GM12874 (cell line): ENCODE measurements around the gene ZCCHC14.

Source experiments
- CTCF ChIP-seq: IDR thresholded peaks from 2 replicates; pipeline ENCODE4 v1.5.1; 2011; ENCODE audit warnings: low read depth, mild to moderate bottlenecking, control low read depth, low read length, moderate library complexity; ENCODE audit not compliant: insufficient read depth

Gene ZCCHC14

GRCh38 chr16:87437327-87437726 lies 55.5 kb downstream of the ZCCHC14 start:
- TF ChIP-seq CTCF, result no peak

- no peak for TF ChIP-seq CTCF
These were observed 56.3 kb downstream of the ZCCHC14 start for GRCh38 chr16:87436225-87437172.

- no peak for TF ChIP-seq CTCF
These were observed 57.2 kb downstream of the ZCCHC14 start for GRCh38 chr16:87435372-87436224.

- no peak for TF ChIP-seq CTCF
These were observed 58.6 kb downstream of the ZCCHC14 start for GRCh38 chr16:87434146-87434667.

- TF ChIP-seq CTCF, result no peak
These were observed 60.4 kb downstream of the ZCCHC14 start for GRCh38 chr16:87432330-87432915.

GRCh38 chr16:87431926-87432325 lies 60.9 kb downstream of the ZCCHC14 start:
- TF ChIP-seq CTCF, result no peak
